ENCODE data around the gene LHFPL6. TPM values are rescaled to one million over a fixed set of nuclear protein-coding genes. Genes with fewer than 3 reads are reported as not detected.
A peak's percentile ranks its signal among the peaks of the same experiment; 100 is the strongest.

LHFPL6 gene
- total RNA-seq, 1 donor from 2014 or later, result 174 TPM

DNA sequence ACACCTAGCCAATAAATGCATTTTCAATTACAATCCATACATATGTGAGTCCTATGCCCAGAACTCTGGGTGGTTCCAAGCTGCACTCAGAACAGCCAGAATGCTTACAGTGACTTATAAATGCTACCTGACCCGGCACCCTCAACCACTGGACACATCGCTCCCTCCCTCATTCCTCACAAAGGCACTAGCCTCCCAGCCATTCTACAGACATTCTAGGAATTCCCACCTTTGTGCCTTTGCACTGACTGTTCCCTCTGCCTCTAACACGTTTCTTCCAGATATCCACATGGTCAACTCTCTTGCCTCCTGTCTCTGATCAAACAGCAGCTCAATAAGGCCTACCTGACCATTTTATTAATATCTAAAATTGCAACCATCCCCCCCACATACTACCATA, 99.9 kb downstream of the LHFPL6 start:
- Mint-ChIP-seq H3K27me3 (ENCODE audit: unreplicated experiment) (no peaks in the 10 kb centered on the region), H3K4me1 (ENCODE audit: unreplicated experiment) (peaks cover 32% of the 10 kb centered on the region), H3K36me3 (ENCODE audit: unreplicated experiment) (peaks cover 7% of the 10 kb centered on the region), H3K4me3 (ENCODE audit: unreplicated experiment) (no peak overlapping the region), H3K9me3 (ENCODE audit: unreplicated experiment) (peaks cover 5% of the 10 kb centered on the region), H3K27ac (ENCODE audit: unreplicated experiment) (no peak overlapping the region)
- TF ChIP-seq, protein P1, sequence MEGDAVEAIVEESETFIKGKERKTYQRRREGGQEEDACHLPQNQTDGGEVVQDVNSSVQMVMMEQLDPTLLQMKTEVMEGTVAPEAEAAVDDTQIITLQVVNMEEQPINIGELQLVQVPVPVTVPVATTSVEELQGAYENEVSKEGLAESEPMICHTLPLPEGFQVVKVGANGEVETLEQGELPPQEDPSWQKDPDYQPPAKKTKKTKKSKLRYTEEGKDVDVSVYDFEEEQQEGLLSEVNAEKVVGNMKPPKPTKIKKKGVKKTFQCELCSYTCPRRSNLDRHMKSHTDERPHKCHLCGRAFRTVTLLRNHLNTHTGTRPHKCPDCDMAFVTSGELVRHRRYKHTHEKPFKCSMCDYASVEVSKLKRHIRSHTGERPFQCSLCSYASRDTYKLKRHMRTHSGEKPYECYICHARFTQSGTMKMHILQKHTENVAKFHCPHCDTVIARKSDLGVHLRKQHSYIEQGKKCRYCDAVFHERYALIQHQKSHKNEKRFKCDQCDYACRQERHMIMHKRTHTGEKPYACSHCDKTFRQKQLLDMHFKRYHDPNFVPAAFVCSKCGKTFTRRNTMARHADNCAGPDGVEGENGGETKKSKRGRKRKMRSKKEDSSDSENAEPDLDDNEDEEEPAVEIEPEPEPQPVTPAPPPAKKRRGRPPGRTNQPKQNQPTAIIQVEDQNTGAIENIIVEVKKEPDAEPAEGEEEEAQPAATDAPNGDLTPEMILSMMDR (IDR thresholded peaks at IDR 0.05), result no peak
- DNase-seq (ENCODE audit: extremely low spot score, unreplicated experiment), result no peak

DNA sequence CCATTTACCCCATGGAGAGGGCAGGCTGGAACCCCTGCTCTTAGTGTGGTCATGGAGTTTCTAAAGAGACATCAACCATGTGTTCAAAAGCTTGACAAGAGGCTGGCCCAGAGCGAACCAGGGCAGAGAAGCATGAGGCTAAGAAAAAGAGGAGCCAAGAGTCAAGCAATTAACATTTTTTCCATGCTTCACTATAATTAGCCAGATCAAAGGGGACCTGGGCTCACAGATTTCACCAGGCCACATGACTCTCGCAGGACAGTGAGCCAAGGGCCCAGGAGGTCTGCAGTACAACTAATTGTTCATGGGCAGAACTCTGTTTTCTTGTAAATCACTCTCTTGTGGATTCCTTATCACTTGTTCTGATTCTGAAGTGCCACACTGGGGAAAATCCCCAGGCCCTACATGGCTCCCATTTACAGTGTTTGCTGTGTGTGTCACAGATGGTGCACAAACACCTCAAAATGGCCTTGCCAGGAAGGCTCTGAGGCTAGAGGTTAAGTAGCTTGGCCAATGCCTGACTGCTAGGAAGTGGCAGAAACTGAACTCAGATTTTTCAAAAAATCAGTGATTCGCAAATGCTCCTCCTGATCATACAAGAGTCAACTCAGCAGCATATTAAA, 101.2 kb downstream of the LHFPL6 start:
- Mint-ChIP-seq H3K27me3 (ENCODE audit: unreplicated experiment) (no peaks in the 10 kb centered on the region), H3K4me3 (ENCODE audit: unreplicated experiment) (no peak overlapping the region), H3K36me3 (ENCODE audit: unreplicated experiment) (peaks cover 7% of the 10 kb centered on the region), H3K4me1 (ENCODE audit: unreplicated experiment) (peaks cover 27% of the 10 kb centered on the region), H3K27ac (ENCODE audit: unreplicated experiment) (no peak overlapping the region), H3K9me3 (ENCODE audit: unreplicated experiment) (peaks cover 5% of the 10 kb centered on the region)
- no peak for DNase-seq (ENCODE audit: extremely low spot score, unreplicated experiment)
- TF ChIP-seq, protein P1 (IDR thresholded peaks at IDR 0.05), result no peak

DNA sequence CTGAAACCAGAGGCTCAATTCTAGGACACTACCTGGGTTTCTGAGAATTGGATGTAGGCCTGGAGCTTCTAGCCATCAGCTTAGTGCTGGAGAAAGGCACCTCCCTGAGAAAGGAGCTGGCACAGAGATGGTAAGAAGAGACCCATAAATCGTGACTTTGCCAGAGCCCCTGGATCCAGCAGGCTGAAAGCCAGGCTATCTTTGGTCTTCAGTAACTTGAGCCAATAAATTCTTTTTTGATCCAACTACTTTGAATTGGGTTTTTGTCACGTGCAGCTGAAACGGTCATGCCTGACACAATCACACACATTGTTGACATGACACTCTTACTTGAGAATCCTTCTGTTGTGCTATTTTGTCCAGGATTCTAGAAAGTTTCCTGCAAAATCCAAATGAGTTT, 103.4 kb downstream of the LHFPL6 start:
- TF ChIP-seq, protein P1 (IDR thresholded peaks at IDR 0.05), result no peak
- Mint-ChIP-seq H3K27me3 (ENCODE audit: unreplicated experiment) (no peaks in the 10 kb centered on the region), H3K27ac (ENCODE audit: unreplicated experiment) (no peak overlapping the region), H3K9me3 (ENCODE audit: unreplicated experiment) (peaks cover 5% of the 10 kb centered on the region), H3K36me3 (ENCODE audit: unreplicated experiment) (peaks cover 7% of the 10 kb centered on the region), H3K4me3 (ENCODE audit: unreplicated experiment) (no peak overlapping the region), H3K4me1 (ENCODE audit: unreplicated experiment) (peaks cover 18% of the 10 kb centered on the region)
- no peak for DNase-seq (ENCODE audit: extremely low spot score, unreplicated experiment)

DNA sequence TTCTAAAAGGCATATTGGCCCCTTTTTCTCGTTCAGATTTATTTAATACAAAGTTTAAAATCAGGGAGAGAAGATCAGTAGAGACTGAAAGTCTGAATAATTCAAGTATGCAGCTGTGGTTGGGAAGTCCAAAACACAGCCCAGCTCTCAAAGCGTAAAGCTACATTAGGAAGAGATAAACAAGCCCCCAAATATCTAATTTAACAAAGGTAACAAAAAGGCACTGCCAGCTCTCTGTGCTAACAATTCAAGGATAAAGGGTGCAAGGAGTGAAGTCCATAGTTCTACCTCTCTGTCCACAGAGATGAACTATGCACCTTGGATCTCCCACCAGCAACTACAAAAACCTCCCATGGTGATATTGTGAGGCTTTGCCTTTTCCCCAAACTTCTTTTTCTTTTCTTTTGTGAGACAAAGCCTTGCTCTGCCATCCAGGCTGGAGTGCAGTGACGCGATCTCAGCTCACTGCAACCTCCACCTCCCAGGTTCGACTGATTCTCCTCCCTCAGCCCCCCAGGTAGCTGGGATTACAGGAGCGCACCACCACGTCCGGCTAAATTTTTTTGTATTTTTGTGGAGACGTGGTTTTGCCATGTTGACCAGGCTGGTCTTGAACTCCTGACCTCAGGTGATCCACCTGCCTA, 104.4 kb downstream of the LHFPL6 start:
- no peak for DNase-seq (ENCODE audit: extremely low spot score, unreplicated experiment)
- Mint-ChIP-seq H3K27ac (ENCODE audit: unreplicated experiment) (no peak overlapping the region), H3K36me3 (ENCODE audit: unreplicated experiment) (peaks cover 3% of the 10 kb centered on the region), H3K9me3 (ENCODE audit: unreplicated experiment) (no peaks in the 10 kb centered on the region), H3K4me3 (ENCODE audit: unreplicated experiment) (no peak overlapping the region), H3K27me3 (ENCODE audit: unreplicated experiment) (no peaks in the 10 kb centered on the region), H3K4me1 (ENCODE audit: unreplicated experiment) (peaks cover 23% of the 10 kb centered on the region)
- TF ChIP-seq, protein P1 (IDR thresholded peaks at IDR 0.05), result no peak

DNA sequence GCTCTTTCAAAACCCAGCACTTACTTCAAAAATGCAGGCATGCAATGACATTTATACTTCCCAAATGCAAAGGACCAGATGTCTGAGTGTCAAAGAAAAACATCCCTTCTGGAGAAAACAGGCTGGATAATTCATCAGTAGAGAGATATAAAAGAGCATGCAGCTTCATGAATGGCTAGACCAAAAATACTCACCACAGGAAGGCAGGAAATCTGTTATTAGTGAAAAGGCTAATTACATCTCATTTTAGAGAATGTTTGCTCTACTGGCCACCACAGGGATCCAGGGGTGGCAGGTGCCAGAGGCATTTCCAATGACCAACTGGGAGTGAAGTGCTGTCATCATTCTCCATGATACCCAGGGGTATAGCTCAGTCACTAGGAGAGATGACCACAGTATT, 106.5 kb downstream of the LHFPL6 start:
- Mint-ChIP-seq H3K9me3 (ENCODE audit: unreplicated experiment) (no peaks in the 10 kb centered on the region), H3K4me1 (ENCODE audit: unreplicated experiment) (peaks cover 15% of the 10 kb centered on the region), H3K27me3 (ENCODE audit: unreplicated experiment) (no peaks in the 10 kb centered on the region), H3K27ac (ENCODE audit: unreplicated experiment) (peak overlapping the region; percentile 13), H3K4me3 (ENCODE audit: unreplicated experiment) (no peak overlapping the region), H3K36me3 (ENCODE audit: unreplicated experiment) (peaks cover 3% of the 10 kb centered on the region)
- TF ChIP-seq, protein P1 (IDR thresholded peaks at IDR 0.05), result no peak
- DNase-seq (ENCODE audit: extremely low spot score, unreplicated experiment), result no peak

Data from osteocyte (in vitro differentiated cells).